GM10248 (cell line): Measurements from ENCODE around the gene SAMD4A.

Experiments used
- CTCF ChIA-PET: fragments of 300-600 bp; sonication (Branson Sonifier 250); formaldehyde crosslinking; extraction: SDS; loops from one replicate; lab custom pipeline; 2021; ENCODE audit warnings: antibody characterized with exemption; lab: Yijun Ruan, JAX
- POLR2A ChIA-PET: fragments of 350-650 bp; sonication (Branson Sonifier 250); formaldehyde crosslinking; extraction: SDS; loops from one replicate; lab custom pipeline; 2020; ENCODE audit warnings: antibody characterized with exemption; lab: Yijun Ruan, JAX
- DNase-seq: peaks from one replicate; pipeline ENCODE4 v3.0.0; 2012; ENCODE audit errors: extremely low spot score
- TF ChIP-seq, protein P1 (sequence below): IDR thresholded peaks from 2 replicates; pipeline ENCODE4 v1.5.1; 2012; ENCODE audit warnings: mild to moderate bottlenecking, low read depth; ENCODE audit errors: extremely low read depth, missing control alignments, control extremely low read depth

SAMD4A gene

DNA sequence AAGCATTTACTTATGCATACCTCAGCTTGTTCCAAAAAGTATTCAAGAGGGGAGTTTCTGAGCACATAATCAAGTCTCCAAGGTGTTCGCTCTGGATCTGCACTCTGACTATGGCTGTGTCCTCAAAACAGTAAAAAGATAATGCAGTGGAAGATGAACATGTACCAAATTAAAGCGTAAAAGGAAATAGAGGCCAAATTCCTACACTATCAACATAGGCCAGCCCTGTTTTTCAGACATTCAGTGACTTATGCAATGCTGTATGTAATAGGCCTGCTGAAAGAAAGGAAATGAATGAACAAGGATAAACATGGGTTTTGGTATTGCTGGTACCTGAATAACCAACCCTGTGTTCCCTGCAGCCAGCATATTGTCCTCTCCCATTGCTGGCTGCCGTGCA lies 115.7 kb downstream of the SAMD4A start:
- DNase-seq = no peak
- CTCF ChIA-PET = no interaction called here
- POLR2A ChIA-PET = no interaction called here
- TF ChIP-seq, protein P1, sequence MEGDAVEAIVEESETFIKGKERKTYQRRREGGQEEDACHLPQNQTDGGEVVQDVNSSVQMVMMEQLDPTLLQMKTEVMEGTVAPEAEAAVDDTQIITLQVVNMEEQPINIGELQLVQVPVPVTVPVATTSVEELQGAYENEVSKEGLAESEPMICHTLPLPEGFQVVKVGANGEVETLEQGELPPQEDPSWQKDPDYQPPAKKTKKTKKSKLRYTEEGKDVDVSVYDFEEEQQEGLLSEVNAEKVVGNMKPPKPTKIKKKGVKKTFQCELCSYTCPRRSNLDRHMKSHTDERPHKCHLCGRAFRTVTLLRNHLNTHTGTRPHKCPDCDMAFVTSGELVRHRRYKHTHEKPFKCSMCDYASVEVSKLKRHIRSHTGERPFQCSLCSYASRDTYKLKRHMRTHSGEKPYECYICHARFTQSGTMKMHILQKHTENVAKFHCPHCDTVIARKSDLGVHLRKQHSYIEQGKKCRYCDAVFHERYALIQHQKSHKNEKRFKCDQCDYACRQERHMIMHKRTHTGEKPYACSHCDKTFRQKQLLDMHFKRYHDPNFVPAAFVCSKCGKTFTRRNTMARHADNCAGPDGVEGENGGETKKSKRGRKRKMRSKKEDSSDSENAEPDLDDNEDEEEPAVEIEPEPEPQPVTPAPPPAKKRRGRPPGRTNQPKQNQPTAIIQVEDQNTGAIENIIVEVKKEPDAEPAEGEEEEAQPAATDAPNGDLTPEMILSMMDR = no peak

DNA sequence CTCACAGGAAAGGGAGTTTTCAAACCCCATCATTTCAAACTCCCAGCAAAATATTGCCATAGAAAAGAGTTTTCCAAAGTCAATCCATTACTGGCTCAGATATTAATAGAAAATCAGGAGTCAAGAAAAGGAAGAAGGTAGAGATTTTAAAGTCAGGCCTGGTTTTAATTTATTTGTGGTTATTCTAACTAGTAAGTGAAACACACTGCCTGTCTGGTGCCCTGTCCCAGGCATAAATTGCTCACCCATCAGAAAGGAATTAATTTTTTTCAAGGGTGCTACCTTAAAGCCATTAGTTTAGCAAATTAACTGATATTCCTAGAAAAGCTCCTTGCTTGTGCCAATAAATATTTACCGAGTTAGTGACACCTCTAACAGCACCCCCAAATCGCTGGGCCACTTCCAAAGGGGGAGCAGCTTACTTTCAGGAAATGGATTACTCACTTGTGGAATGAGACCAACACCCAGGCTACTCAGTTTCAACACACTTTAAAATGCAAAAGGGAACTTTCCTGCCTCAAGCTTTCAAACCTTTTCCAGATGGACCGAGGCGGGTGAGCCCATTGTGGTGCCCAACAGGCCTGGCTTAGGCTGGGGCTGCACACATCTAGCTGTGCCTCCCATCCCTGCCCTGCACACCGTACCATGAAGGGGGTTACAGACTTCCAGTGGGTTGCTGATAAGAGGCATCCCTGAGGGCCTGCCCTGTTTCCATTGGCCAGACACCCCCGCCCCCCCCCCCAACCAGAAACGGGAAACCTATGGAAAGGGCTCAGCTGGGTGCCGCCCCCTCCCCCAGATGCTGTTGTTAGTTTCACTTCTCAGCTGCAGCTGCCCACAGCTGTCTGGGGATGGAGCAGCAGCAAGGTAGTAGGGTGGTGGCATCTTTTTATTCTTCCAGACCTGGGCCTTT lies 117.2 kb downstream of the SAMD4A start:
- CTCF ChIA-PET = interaction anchor here (1.0 to 14.2 kb wide), 8 partner anchors 11 to 120 kb away, joined by 3 to 131 read pairs (median 4); partner anchors contain the start of gene SAMD4A
- no peak for DNase-seq
- TF ChIP-seq, protein P1 = no peak
- POLR2A ChIA-PET = no interaction called here

DNA sequence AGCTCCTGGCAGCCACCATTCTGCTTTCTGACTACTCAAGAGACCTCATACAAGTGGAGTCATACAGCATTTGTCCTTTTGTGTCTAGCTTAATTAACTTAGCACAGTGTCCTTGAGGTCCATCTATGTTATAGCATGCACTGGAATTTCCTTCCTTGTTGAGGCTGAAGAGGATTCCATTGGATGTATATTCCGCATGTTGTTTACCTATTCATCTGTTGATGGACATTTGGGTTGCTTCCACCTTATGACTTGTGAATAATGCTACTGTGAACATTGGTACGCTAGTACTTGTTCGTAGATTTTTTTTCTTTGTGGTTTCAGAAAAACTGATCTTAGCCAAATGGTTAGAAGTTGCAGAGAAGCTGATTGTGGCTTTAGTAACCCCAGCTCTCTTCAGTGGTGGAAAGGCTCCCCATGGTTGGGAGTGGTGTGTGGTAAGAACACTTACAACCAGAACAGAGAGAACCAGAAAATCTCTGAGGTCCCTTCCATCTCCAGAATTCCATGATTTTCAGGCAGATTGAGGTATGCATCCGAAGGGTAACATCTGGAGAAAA lies 118.4 kb downstream of the SAMD4A start:
- ChIA-PET CTCF (interaction anchor here (0.8 to 14.2 kb wide), 11 partner anchors 10 to 176 kb away, joined by 3 to 131 read pairs (median 3); partner anchors contain the start of genes CGRRF1 and SAMD4A), POLR2A (no interaction called here)
- TF ChIP-seq, protein P1 = no peak

GRCh38 chr14:54686219-54686870 lies 119.4 kb downstream of the SAMD4A start:
- POLR2A ChIA-PET = interaction anchor here (0.6 kb wide), 1 partner anchor 138 kb away, joined by 3 read pairs; no protein-coding TSS in a partner anchor
- TF ChIP-seq, protein P1 = no peak
- CTCF ChIA-PET = interaction anchor here (0.8 to 14.2 kb wide), 10 partner anchors 9 to 177 kb away, joined by 3 to 131 read pairs (median 4); partner anchors contain the start of genes CGRRF1 and SAMD4A
- DNase-seq = no peak

More for the DNA sequence above, 118.4 kb downstream of the SAMD4A start:
- DNase-seq = no peak

- ChIA-PET POLR2A (no interaction called here), CTCF (interaction anchor here (1.1 to 14.2 kb wide), 7 partner anchors 14 to 123 kb away, joined by 3 to 131 read pairs (median 5); partner anchors contain the start of gene SAMD4A)
- DNase-seq = no peak
- TF ChIP-seq, protein P1 = no peak
These were observed 120.2 kb downstream of the SAMD4A start for GRCh38 chr14:54686871-54687749.
